NT2/D1 (cell line): Measurements from ENCODE around the gene SLC43A3.

Experiments
- DNase-seq: peaks from one replicate; pipeline ENCODE4 v3.0.0-alpha.2; 2011; ENCODE audit warnings: low read depth, low spot score
- H3K27me3 ChIP-seq: 2 replicates; pipeline ENCODE4 v1.6.0; 2011; ENCODE audit warnings: mild to moderate bottlenecking; ENCODE audit not compliant: insufficient read length, insufficient read depth
- H3K36me3 ChIP-seq: 2 replicates; pipeline ENCODE4 v1.6.1; 2011; ENCODE audit warnings: mild to moderate bottlenecking, low read length, mixed read lengths; ENCODE audit not compliant: insufficient read depth, insufficient read length
- H3K4me1 ChIP-seq: 2 replicates; pipeline ENCODE4 v1.5.1; 2011; ENCODE audit not compliant: insufficient read depth, insufficient read length
- H3K4me3 ChIP-seq: 2 replicates; pipeline ENCODE4 v1.5.1; 2011; ENCODE audit warnings: low read depth; ENCODE audit not compliant: insufficient read length
- H3K9ac ChIP-seq: 2 replicates; pipeline ENCODE4 v1.6.0; 2011; ENCODE audit warnings: low read depth; ENCODE audit not compliant: insufficient read length
- H3K9me3 ChIP-seq: 2 replicates; pipeline ENCODE4 v1.5.1; 2011; ENCODE audit warnings: mild to moderate bottlenecking, low read length; ENCODE audit not compliant: insufficient read depth
- SUZ12 ChIP-seq: IDR thresholded peaks from 2 replicates; pipeline ENCODE4 v1.6.1; 2011; ENCODE audit not compliant: insufficient read length, insufficient read depth; ENCODE audit errors: extremely low read depth
- YY1 ChIP-seq: IDR thresholded peaks from 2 replicates; pipeline ENCODE4 v1.6.1; 2011; ENCODE audit not compliant: insufficient read length, insufficient read depth
- ZNF274 ChIP-seq: IDR thresholded peaks from 2 replicates; pipeline ENCODE4 v1.6.1; 2011; ENCODE audit warnings: mild to moderate bottlenecking, low read depth, low read length

SLC43A3 gene

DNA sequence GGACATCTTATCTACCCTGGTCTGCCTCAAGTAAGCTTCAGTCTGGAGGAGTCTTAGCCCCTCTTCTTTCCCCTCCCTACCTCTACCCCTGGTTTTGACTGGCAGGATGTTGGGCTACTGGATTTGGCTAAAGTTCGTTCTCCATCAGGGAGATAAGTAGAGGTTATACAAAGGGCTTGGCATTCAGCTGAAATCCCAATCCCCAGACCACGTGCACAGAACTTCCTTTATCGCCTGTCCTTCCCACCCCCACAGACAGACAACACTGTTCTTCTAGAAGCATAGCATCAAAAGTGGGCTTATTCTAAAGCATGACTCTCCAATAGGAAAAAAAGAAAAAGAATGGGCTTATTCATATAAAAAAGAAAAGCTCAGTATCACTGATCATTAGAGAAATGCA, 53.8 kb downstream of the SLC43A3 start:
- Histone ChIP-seq H3K4me1 (no peaks in the 10 kb centered on the region), H3K9ac (no peak overlapping the region), H3K9me3 (no peaks in the 10 kb centered on the region), H3K36me3 (no peaks in the 10 kb centered on the region), H3K27me3 (peaks cover 12% of the 10 kb centered on the region), H3K4me3 (no peak overlapping the region)
- TF ChIP-seq YY1 (no peak), SUZ12 (no peak), ZNF274 (no peak)
- DNase-seq, result no peak

DNA sequence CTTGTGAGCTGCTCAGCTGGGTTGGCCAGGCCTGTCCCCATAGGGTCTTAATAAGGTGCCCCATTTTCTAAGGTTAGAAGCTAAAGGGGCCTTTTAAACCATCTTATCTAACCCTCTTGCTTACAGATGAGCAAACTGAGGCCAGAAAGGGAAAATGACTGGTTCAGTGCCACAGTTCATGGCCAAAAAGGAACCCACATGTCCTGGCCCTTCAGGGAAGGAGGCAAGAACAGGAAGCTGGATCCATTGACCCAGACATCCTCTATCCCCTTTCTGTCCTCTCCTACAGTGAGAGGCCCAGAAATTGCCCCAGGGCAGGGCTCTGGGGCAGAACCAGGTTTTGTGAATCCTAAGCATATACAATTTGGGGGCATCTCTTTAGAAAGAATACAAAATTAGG, 56.0 kb downstream of the SLC43A3 start:
- Histone ChIP-seq H3K4me3 (no peak overlapping the region), H3K9me3 (no peaks in the 10 kb centered on the region), H3K9ac (no peak overlapping the region), H3K36me3 (no peaks in the 10 kb centered on the region), H3K27me3 (no peaks in the 10 kb centered on the region), H3K4me1 (peaks cover 3% of the 10 kb centered on the region)
- TF ChIP-seq YY1, result no peak
- no peak for DNase-seq

GRCh38 chr11:57370251-57370650, 56.7 kb downstream of the SLC43A3 start:
- no peak for DNase-seq
- no peak for TF ChIP-seq ZNF274
- no peak for TF ChIP-seq YY1
- TF ChIP-seq SUZ12, result no peak
- Histone ChIP-seq H3K4me1 (peaks cover 8% of the 10 kb centered on the region), H3K4me3 (no peak overlapping the region), H3K9me3 (no peaks in the 10 kb centered on the region), H3K9ac (no peak overlapping the region), H3K27me3 (no peaks in the 10 kb centered on the region), H3K36me3 (no peaks in the 10 kb centered on the region)

DNA sequence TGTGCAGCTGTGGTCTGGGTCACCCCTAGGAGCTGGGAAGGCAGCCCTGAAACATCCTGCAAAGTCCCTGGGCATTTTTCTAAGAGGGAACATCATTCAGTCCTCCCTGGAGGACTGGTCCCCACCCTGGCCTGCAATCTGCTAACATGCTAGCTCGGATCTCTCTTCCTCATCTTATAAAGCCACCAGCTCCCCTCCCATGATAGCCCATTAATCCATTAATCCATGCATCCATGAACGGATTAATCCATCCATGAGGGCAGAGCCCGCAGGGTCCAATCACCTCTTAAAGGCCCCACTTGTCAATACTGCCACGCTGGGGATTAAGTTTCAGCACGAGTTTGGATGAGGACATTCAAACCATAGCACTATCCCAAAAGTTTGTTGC, 58.1 kb downstream of the SLC43A3 start:
- Histone ChIP-seq H3K4me1 (peaks cover 8% of the 10 kb centered on the region), H3K36me3 (no peaks in the 10 kb centered on the region), H3K27me3 (no peaks in the 10 kb centered on the region), H3K9ac (no peak overlapping the region), H3K4me3 (no peak overlapping the region), H3K9me3 (no peaks in the 10 kb centered on the region)
- TF ChIP-seq ZNF274 (no peak), SUZ12 (no peak), YY1 (no peak)
- DNase-seq, result no peak

DNA sequence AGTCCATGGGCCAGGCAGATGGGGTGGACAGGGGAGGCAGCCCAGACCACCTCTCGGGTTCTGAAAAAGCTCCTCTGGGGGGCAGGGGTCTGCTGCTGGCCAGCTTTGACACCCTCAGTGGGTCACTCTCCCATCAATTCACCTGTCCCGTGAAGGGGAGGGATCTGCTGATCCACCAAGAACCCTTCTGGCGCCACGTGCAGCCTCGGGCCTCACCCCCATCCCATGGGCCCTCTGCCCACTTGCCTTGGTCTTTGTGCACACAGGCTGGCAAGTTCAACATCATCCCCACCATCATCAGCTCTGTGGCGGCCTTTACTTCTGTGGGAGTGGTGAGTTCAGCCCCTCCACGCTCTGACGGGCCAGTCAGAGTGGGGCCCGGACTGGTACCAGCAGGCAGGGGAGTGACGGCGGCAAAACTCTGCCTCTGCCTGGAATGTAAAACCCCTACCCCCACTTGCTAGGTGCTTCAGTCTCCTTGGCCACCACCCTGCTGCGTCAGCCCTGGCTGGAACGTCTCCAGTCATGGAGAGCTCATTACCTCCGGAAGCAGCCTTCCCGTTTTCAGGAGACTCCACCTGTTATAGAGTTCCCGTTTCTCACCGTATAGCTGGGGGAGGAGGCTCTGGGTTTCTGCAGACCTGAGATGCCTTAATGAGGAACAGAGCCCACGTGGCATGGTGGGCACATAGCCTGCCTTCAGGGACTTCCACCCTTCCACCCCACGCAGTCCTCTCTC, 58.6 kb downstream of the SLC43A3 start:
- no peaks in the 10 kb centered on the region for H3K36me3 ChIP-seq
- H3K27me3 ChIP-seq, result no peaks in the 10 kb centered on the region
- no peak overlapping the region for H3K9ac ChIP-seq
- H3K9me3 ChIP-seq, result no peaks in the 10 kb centered on the region; the same call in 1 of the 2 replicates
- no peak overlapping the region for H3K4me3 ChIP-seq
- TF ChIP-seq YY1 (no peak), SUZ12 (no peak), ZNF274 (no peak)
- H3K4me1 ChIP-seq, result peaks cover 8% of the 10 kb centered on the region
- DNase-seq, result no peak

- Histone ChIP-seq H3K36me3 (no peaks in the 10 kb centered on the region), H3K27me3 (peaks cover 3% of the 10 kb centered on the region), H3K9me3 (no peaks in the 10 kb centered on the region; the same call in 1 of the 2 replicates), H3K9ac (no peak overlapping the region), H3K4me3 (no peak overlapping the region), H3K4me1 (peaks cover 8% of the 10 kb centered on the region)
- TF ChIP-seq ZNF274 (no peak), SUZ12 (no peak), YY1 (no peak)
- no peak for DNase-seq
Observed at GRCh38 chr11:57364851-57365660, 61.9 kb downstream of the SLC43A3 start.

DNA sequence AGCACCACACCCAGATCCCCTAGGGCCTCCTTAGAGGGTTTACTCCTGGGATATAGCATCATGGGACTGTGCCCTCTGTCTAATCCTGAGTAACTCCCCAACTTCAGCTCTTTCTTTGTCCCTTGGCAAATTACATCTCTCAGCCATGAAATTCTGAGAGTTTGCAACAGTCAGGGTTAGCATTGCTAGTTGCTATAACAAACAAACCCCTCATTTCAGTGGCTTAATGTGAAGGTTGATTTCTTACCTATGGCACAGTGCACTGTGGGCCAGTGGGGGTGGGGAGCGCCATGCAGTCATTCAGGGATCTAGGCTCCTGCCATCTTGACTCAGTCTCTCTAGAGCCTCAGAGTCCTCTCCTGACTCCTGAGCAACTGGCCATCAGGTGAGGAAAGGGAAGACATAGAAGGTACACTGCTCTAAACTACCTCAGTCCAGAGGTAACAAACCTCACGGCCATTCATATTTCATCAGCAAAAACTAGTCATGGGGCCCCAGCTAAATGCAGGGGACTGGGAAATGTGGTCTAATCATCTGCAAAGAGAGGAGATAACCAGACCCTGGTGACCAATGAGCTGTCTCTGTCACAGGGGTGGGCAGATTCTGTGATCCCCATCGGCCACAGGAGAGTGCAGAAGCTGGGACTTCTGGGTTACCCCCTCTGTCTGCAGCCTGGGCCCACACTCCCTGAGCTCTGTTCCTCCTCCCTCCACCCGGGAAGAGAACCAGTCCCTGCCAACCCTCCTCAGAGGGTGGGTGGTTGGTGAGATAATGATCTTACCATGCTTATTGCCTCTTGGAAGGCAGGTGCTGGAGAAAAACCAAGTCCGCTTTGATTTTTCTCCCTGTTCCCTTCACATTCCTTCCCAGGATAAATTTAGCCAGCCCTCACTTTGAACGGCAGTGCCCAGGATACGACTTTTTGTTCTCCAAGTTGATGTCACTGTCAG, 63.5 kb downstream of the SLC43A3 start:
- Histone ChIP-seq H3K9me3 (no peaks in the 10 kb centered on the region; the same call in 1 of the 2 replicates), H3K36me3 (no peaks in the 10 kb centered on the region), H3K9ac (no peak overlapping the region), H3K4me3 (no peak overlapping the region), H3K27me3 (peaks cover 3% of the 10 kb centered on the region), H3K4me1 (peaks cover 14% of the 10 kb centered on the region)
- TF ChIP-seq YY1 (no peak), SUZ12 (no peak), ZNF274 (no peak)
- DNase-seq, result no peak
